HEK293T (cell line): ENCODE data around the gene AGBL1.
"Not testable (repeated sequence)": the region's sequence is repeated elsewhere in the genome, so short reads cannot be mapped to it uniquely, and the experiment has no call there.

Experiments used
- CTCF ChIA-PET: fragments of 350-600 bp; formaldehyde crosslinking; extraction: SDS; loops from one replicate; lab custom pipeline; 2021; ENCODE audit warnings: antibody characterized with exemption, inconsistent platforms; lab: Yijun Ruan, JAX
- POLR2A ChIA-PET: fragments of 350-600 bp; formaldehyde crosslinking; extraction: SDS; loops from one replicate; lab custom pipeline; 2020; ENCODE audit warnings: antibody characterized with exemption, inconsistent platforms; lab: Yijun Ruan, JAX
- DNase-seq: peaks from one replicate; pipeline ENCODE4 v3.0.0; 2012; ENCODE audit warnings: mixed read lengths; ENCODE audit errors: extremely low spot score
- ARNT ChIP-seq: fragments of 450-650 bp; IDR thresholded peaks from 2 replicates; pipeline ENCODE4 v1.6.1; 2017; ENCODE audit warnings: mild to moderate bottlenecking
- BHLHE40 ChIP-seq: fragments of 450-650 bp; IDR thresholded peaks from 2 replicates; pipeline ENCODE4 v1.6.1; 2016; ENCODE audit warnings: mild to moderate bottlenecking, moderate library complexity, borderline replicate concordance
- CTBP1 ChIP-seq: fragments of 450-650 bp; IDR thresholded peaks from 2 replicates; pipeline ENCODE4 v1.6.1; 2016; ENCODE audit warnings: borderline replicate concordance
- ELF4 ChIP-seq: fragments of 450-650 bp; IDR thresholded peaks from 2 replicates; pipeline ENCODE4 v1.6.1; 2017; ENCODE audit warnings: antibody characterized with exemption
- FOXA1 ChIP-seq: fragments of 450-650 bp; IDR thresholded peaks from 2 replicates; pipeline ENCODE4 v1.6.1; 2016; ENCODE audit warnings: mild to moderate bottlenecking
- FOXK2 ChIP-seq: fragments of 450-650 bp; IDR thresholded peaks from 2 replicates; pipeline ENCODE4 v1.6.1; 2016; ENCODE audit warnings: mild to moderate bottlenecking
- FOXM1 ChIP-seq: fragments of 450-650 bp; IDR thresholded peaks from 2 replicates; pipeline ENCODE4 v1.6.1; 2017; ENCODE audit warnings: mild to moderate bottlenecking, borderline replicate concordance
- HDGF ChIP-seq: fragments of 450-650 bp; IDR thresholded peaks from 2 replicates; pipeline ENCODE4 v1.6.1; 2017; ENCODE audit warnings: antibody characterized with exemption, borderline replicate concordance
- L3MBTL2 ChIP-seq: fragments of 450-650 bp; conservative IDR thresholded peaks from 2 replicates; pipeline ENCODE4 v1.6.1; 2016; ENCODE audit warnings: mild to moderate bottlenecking
- LEF1 ChIP-seq: fragments of 450-650 bp; IDR thresholded peaks from 2 replicates; pipeline ENCODE4 v1.6.1; 2017; ENCODE audit warnings: mild to moderate bottlenecking, borderline replicate concordance
- NFRKB ChIP-seq: fragments of 450-650 bp; IDR thresholded peaks from 2 replicates; pipeline ENCODE4 v1.6.1; 2016; ENCODE audit warnings: mild to moderate bottlenecking, moderate library complexity
- PKNOX1 ChIP-seq: fragments of 450-650 bp; IDR thresholded peaks from 2 replicates; pipeline ENCODE4 v1.6.1; 2016
- SP1 ChIP-seq: fragments of 450-650 bp; IDR thresholded peaks from 2 replicates; pipeline ENCODE4 v1.6.1; 2017
- SUZ12 ChIP-seq: fragments of 450-650 bp; IDR thresholded peaks from 2 replicates; pipeline ENCODE4 v1.6.1; 2016; ENCODE audit warnings: mild to moderate bottlenecking
- TARDBP ChIP-seq: fragments of 450-650 bp; IDR thresholded peaks from 2 replicates; pipeline ENCODE4 v1.6.1; 2016
- ZNF384 ChIP-seq: fragments of 450-650 bp; IDR thresholded peaks from 2 replicates; pipeline ENCODE4 v1.6.1; 2016

The AGBL1 gene

GRCh38 chr15:86515625-86516024 is 436.0 kb downstream of the AGBL1 start:
- POLR2A ChIA-PET: no interaction called here
- CTCF ChIA-PET: no interaction called here
- no peak for TF ChIP-seq TARDBP
- TF ChIP-seq SP1: no peak
- TF ChIP-seq ELF4: no peak
- no peak for TF ChIP-seq FOXA1
- no peak for TF ChIP-seq SUZ12
- TF ChIP-seq L3MBTL2: no peak
- no peak for TF ChIP-seq CTBP1
- no peak for TF ChIP-seq FOXK2
- DNase-seq: no peak

GRCh38 chr15:86522721-86523120 is 443.1 kb downstream of the AGBL1 start:
- ChIA-PET POLR2A (no interaction called here), CTCF (no interaction called here)
- no peak for TF ChIP-seq SP1
- TF ChIP-seq FOXM1: no peak
- no peak for TF ChIP-seq CTBP1
- TF ChIP-seq FOXA1: no peak
- TF ChIP-seq L3MBTL2: no peak
- no peak for TF ChIP-seq PKNOX1
- TF ChIP-seq FOXK2: no peak
- no peak for TF ChIP-seq ZNF384
- TF ChIP-seq ELF4: no peak
- DNase-seq: no peak

- TF ChIP-seq ARNT: no peak
- no peak for DNase-seq
- CTCF ChIA-PET: interaction anchor here (1.0 kb wide), 1 partner anchor 15 kb away, joined by 4 read pairs; no protein-coding TSS in a partner anchor
- POLR2A ChIA-PET: interaction anchor here (1.2 kb wide), 1 partner anchor 28 kb away, joined by 4 read pairs; no protein-coding TSS in a partner anchor
Observed at GRCh38 chr15:86526938-86527690, 447.4 kb downstream of the AGBL1 start.

DNA sequence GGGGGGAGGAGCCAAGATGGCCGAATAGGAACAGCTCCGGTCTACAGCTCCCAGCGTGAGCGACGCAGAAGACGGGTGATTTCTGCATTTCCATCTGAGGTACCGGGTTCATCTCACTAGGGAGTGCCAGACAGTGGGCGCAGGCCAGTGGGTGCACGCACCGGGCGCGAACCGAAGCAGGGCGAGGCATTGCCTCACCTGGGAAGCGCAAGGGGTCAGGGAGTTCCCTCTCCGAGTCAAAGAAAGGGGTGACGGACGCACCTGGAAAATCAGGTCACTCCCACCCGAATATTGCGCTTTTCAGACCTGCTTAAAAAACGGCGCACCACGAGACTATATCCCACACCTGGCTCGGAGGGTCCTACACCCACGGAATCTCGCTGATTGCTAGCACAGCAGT is 448.4 kb downstream of the AGBL1 start:
- CTCF ChIA-PET, POLR2A ChIA-PET, DNase-seq: not testable (repeated sequence)

- POLR2A ChIA-PET: no interaction called here
- DNase-seq: no peak
- CTCF ChIA-PET: no interaction called here
- TF ChIP-seq ZNF384 (no peak), SUZ12 (no peak), TARDBP (no peak), SP1 (no peak), FOXK2 (no peak), LEF1 (no peak), L3MBTL2 (no peak), HDGF (no peak), FOXM1 (no peak), BHLHE40 (no peak), CTBP1 (no peak)
Observed at GRCh38 chr15:86538141-86538540, 458.5 kb downstream of the AGBL1 start.

DNA sequence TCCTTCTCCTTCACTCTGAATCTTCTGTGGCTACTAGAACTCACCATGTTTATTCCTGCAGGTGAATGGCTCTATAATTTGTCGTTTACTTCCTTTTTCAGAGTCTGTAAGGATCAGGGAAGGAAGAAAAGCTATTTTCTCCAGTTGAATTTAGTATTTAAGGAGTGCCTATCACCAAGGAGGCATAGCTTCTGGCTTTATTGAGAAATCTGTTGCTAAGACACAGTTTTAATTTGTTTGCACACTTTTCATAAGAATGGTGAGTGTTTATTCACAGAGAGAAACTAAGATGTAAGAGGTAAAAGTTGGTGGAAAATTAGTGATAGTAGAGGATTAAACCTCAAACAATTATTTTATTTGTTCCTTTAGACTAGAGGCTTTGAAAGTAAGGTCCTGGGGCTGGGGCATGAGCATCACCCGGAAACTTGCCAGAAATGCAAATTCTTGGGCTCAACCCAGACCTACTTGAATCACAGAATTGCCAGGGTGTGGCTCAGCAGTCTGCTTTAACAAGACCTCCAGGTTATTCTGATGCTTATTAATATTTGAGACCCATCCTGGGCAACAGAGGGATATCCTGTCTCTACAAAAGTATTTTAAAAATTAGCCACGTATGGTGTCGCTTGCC is 461.3 kb downstream of the AGBL1 start:
- ChIA-PET CTCF (interaction anchor here (0.7 kb wide), 1 partner anchor 245 kb away, joined by 5 read pairs; no protein-coding TSS in a partner anchor), POLR2A (no interaction called here)
- no peak for TF ChIP-seq FOXM1
- no peak for TF ChIP-seq FOXK2
- no peak for TF ChIP-seq TARDBP
- no peak for TF ChIP-seq FOXA1
- TF ChIP-seq ZNF384: no peak
- TF ChIP-seq NFRKB: no peak
- TF ChIP-seq L3MBTL2: no peak
- TF ChIP-seq SUZ12: no peak
- DNase-seq: no peak

DNA sequence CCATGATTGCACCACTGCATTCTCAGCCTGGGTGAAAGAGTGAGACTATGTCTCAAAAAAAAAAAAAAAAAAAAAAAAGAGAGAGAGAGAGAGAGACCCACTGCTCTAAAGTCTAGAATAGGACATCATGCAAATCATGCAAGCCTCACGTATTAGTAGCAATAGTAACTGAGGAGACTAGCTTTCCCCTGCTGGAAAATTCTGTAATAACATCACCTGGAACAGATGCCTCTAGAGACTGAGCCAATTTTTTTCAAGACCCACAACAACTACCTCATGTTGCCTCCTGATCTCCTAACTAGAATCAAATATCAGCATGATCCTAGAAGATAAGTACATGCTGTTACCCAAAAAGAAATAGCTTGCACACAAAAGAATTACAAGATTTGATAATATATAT is 461.9 kb downstream of the AGBL1 start:
- CTCF ChIA-PET: interaction anchor here (0.7 to 0.8 kb wide), 2 partner anchors 15 to 246 kb away, joined by 4 to 5 read pairs; no protein-coding TSS in a partner anchor
- POLR2A ChIA-PET: no interaction called here
- no peak for DNase-seq
- TF ChIP-seq HDGF (no peak), FOXA1 (no peak), SUZ12 (no peak), PKNOX1 (no peak), L3MBTL2 (no peak), FOXM1 (no peak)
